Anterior cingulate cortex (tissue), 58 donors: ENCODE data around the gene CSF2.

Source experiments
- DNase-seq, 58 donors: peaks; one replicate each; lab custom pipeline; 2025; lab: John Stamatoyannopoulos, UW

CSF2 gene

DNA sequence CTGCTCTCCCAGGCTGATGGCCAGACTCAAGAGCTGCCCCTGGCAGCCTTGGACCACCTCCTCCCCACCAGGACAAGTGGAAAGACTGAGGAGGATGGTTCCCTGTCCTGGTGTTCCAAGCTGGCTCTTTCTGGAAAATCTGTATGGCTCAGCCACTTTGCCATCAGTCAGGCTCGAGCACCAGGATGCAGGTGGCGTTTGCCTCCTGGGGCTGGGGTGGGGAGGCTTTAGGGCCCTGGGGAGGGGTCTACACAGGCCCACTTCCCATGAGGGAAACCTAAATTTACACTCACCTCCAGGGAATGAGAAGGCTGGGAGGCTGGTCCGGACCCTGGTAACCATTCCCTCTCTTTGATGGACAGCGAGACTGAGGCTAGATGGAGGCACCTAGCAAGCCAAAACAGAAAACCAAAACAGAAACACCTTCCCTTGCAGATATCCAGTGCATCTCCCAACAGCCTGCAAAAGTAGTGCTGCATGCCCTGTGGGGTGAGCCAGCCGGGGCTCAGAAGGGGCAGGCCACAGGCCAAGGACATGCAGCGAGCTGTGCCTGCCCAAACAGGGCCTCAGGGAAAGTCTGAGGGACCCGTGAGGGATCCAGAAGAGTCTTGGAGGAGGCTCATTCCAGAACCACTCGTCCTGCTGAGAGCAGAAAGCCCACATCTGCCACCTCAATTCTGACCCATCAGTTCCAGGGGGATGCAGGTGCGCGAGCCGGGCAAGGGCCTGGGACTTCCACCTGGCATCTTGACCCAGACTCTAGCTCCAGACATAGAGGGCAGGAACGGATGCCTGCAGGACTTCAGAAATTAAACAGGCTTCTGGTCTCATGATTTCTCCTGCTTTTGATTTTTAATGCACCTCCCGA is 5.4 kb upstream of the CSF2 start:
- DNase-seq, result no peak

DNA sequence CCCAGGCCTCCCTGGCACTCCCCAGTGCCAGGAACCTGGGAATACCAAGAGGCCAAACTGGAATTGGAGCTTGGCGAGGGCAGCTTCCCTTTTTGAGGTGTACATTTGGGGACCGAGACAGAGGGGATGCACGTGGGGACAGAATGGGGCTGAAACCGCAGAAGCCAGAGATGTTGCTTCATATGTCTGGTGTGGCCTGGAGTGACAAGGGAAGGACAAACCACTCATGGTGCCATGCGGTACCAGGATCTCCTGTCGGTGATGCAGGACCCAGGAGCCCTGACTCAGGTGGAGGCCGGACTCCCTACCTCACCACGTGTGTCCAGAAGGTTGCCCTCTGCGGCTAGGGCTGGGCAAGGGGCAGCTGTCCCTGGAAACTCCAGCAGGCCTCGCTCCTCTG is 4.0 kb upstream of the CSF2 start:
- peak in 1 of 58 donors; percentile 23 for DNase-seq

DNA sequence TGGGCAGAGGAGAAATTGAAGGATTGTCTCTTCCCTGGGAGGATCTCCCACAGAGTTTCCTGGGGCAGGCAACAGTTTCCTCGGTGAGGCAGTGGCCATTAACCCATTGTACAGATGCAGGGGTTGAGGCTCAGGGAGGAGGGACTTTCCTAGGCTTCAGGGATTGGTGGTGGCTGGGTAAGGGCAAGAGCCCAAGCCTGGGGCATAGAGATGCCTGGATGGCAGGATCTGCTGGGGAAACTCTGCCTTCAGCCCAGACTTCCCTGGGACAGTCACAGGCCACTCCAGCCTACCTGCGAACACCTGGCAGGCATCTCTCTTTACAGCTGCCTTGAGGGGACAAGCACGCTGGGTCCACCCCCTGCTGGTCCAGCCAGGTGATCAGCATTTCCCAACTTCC is 3.6 kb upstream of the CSF2 start:
- no peak for DNase-seq

DNA sequence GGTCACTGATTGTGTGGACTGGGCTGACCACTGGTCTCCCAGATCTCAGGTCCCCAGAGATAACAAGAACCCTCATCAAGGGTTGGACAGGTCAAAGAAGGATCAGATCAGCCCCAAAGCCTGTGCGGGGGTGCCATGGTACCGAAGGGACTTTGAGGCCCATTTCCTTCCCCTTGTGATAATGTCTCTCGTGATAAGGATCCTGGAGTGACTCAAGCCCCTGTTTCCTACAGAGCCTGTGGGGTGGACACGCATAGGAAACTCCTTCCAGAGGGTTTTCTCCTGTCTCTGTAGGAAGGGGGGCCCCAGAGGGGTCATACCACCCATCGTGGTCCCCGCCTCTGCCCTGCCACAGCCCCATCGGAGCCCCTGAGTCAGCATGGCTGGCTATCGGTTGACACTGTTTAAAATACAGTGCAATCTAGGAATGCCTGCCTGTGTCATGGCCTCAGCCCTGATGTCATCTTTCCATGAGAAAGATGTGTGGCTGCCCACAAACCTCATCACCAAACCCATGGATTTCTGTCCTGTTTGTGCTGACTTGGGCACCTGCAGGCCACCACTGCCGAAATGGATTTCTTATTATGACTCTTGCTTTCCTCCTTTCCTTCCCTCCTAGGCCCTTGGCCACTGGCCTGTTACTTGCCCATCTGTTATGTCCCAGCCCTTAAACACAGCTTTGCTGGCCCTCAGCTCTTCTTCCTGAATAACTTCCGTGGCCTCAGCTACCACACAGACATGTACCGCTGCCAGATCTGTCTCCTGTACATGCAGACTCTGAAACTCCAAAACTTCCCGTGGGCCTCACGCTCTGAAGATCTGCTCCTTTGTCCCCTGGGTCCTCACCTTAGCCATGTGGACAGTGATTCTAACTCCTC is 2.9 kb upstream of the CSF2 start:
- no peak for DNase-seq

DNA sequence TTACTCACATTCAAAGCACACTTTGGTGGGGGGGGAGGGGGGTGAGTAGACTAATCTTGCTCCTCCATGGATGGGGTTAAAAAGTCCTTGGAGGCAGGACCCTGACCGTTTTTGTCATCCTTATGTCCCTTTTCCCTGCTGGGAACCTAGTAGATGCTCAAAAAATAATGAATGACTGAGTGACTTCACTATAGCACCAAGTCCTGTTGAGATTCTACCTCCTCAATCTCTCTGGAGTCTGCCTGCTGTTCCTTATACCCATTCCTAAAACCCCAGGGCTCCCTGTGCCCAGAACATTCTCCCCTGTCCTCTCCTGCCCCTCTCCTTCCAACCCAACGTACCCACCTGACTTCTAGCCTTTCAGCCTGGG is 2.3 kb upstream of the CSF2 start:
- no peak for DNase-seq

DNA sequence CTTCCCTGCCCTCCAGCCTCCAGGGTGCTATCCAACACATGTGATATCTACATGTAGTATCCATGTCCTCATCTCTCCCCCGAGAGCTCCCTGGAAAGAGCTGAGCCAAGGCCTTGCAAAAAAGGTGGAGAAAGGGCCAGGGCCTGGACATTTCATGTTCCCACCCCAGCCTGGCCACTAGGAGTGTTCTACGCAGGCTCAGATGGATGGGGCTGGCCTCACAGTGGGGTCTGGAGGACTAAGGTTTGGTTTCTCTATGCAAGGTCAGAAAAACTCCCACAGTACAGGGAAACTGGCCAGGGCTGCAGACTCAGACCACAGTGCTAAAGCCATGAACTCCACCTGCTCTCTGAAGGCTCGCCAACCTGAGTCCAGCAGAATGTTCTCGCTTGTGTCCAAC is 1.5 kb upstream of the CSF2 start:
- DNase-seq, result no peak

DNA sequence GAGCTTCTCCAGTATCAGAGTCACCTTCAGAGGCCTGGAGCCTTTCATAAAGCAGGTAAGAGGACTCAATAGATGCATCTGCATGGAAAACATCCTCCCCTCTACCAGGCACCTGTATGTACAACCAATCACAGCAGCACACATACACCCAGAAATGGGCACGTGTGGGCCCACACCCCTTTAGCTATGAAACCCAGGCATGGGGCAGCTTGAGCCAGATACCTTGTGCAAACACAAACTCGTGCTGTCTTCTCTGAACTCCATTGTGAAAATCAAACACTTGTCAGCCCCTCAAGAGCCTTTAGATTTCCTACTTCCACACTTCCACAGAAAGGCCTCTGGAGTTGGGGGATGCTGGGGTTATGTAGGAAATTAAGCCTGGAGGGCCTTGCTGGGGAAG is 1.1 kb upstream of the CSF2 start:
- DNase-seq, result no peak

DNA sequence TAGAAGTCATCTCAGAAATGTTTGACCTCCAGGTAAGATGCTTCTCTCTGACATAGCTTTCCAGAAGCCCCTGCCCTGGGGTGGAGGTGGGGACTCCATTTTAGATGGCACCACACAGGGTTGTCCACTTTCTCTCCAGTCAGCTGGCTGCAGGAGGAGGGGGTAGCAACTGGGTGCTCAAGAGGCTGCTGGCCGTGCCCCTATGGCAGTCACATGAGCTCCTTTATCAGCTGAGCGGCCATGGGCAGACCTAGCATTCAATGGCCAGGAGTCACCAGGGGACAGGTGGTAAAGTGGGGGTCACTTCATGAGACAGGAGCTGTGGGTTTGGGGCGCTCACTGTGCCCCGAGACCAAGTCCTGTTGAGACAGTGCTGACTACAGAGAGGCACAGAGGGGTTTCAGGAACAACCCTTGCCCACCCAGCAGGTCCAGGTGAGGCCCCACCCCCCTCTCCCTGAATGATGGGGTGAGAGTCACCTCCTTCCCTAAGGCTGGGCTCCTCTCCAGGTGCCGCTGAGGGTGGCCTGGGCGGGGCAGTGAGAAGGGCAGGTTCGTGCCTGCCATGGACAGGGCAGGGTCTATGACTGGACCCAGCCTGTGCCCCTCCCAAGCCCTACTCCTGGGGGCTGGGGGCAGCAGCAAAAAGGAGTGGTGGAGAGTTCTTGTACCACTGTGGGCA is 642 bp downstream of the CSF2 start:
- no peak for DNase-seq

DNA sequence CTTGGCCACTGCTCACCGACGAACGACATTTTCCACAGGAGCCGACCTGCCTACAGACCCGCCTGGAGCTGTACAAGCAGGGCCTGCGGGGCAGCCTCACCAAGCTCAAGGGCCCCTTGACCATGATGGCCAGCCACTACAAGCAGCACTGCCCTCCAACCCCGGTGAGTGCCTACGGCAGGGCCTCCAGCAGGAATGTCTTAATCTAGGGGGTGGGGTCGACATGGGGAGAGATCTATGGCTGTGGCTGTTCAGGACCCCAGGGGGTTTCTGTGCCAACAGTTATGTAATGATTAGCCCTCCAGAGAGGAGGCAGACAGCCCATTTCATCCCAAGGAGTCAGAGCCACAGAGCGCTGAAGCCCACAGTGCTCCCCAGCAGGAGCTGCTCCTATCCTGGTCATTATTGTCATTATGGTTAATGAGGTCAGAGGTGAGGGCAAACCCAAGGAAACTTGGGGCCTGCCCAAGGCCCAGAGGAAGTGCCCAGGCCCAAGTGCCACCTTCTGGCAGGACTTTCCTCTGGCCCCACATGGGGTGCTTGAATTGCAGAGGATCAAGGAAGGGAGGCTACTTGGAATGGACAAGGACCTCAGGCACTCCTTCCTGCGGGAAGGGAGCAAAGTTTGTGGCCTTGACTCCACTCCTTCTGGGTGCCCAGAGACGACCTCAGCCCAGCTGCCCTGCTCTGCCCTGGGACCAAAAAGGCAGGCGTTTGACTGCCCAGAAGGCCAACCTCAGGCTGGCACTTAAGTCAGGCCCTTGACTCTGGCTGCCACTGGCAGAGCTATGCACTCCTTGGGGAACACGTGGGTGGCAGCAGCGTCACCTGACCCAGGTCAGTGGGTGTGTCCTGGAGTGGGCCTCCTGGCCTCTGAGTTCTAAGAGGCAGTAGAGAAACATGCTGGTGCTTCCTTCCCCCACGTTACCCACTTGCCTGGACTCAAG is 1.5 kb downstream of the CSF2 start:
- DNase-seq, result no peak

DNA sequence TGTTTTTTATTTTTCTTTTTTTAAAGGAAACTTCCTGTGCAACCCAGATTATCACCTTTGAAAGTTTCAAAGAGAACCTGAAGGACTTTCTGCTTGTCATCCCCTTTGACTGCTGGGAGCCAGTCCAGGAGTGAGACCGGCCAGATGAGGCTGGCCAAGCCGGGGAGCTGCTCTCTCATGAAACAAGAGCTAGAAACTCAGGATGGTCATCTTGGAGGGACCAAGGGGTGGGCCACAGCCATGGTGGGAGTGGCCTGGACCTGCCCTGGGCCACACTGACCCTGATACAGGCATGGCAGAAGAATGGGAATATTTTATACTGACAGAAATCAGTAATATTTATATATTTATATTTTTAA is 2.1 kb downstream of the CSF2 start:
- no peak for DNase-seq

DNA sequence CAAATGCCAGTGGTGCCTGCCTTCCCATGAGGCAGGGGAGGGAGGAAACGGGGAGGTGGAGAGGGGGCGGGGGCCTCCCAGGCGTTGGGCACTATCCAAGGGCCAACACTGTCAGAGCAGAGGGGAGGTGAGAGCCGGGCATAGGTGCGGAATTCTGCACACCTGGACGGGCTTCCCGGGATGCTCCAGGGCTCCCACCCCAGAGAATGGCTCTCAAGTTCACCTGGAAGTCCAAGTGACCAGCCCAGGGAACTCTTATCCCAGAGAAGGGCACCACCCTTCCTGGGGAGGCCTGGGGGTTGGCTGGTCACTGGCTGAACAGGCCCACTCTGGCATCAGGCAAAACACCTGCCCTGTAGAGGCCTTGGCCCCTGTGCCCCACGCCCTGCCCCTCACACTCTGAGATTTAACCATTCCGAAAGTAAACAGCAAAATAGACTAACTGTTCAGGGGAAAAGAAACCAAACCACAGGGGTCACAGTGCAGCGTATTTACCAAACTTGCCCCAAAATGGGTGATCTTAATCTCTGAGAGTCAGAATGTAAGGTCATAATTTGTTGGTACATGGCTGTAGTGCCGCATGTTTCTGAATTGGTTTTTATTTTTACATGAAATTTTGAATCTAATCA is 2.7 kb downstream of the CSF2 start:
- DNase-seq, result no peak

DNA sequence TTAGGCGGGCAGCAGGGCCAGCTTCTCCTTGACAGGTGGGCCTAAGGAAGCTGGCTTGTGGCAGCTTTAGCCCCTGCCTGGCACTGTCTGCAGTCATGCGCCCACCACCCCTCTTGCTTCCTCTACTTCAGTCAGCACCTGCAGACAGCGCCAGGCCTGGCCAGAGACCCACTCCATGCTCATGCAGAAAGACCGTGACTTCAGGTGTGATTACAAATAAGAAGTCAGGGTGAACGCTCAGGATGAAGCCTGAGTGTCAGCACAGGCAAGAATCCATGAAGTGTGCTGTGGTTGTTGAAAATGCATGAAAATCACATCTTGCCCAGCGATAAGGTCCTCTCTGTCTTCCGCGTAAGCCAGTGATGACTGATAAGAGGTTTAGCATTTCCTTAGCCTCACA is 3.4 kb downstream of the CSF2 start:
- no peak for DNase-seq

DNA sequence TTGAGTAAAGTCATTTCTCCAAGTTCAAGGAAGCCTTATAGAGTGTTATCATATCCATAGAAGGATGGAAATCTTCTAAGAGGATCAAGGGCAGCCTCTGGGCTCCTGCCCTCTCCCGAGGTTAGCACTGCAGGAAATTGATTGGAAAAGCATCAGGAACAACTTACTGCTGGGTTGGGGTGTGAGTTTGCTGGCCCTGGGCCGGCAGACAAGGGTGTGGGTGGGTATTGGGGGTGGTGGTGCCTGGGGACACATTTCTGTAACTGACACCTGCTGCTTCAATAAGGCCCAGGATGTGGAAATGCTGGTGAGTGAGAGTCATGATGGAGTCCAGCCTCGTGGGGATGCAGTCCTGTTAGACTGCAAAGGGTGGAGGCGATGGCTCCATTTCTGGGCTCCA is 5.5 kb downstream of the CSF2 start:
- no peak for DNase-seq

DNA sequence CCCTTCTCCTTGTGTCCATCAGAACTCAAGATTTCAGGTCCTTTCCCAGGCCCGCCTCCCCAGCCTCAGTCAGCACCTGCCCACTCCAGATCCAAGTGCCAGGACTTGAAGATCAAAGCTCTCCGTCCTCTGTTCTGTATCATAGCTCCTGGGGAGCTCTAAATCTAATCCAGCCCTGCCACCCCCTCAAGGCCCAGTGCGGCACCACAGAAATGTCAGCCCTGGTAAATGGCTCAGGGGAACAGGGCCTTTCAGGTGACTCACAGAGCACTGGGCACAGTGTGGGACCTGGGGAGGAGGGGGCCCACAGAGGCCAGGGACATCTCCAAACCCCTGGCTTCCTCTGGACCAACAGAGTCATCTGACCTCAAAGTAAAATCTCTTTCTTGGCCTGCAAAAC is 6.0 kb downstream of the CSF2 start:
- no peak for DNase-seq

DNA sequence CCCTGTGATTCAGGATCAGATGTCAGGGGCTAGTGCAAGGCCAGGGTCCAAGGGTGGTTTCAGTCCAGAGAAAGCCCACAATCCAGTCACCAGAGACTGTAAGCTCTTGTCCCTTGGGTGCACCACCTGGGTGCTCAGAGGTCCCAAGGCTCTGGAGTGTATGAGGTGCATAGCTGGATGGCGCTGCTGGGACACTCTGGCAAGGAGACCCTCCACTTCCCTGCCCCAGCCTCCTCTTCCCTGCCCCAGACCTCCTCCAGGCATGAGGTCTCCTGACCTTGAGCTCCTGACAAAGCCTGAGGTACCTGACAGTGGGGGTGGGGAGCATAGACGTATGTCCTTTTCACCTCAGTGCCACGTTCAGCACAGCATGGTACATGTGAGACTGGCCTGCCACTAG is 7.0 kb downstream of the CSF2 start:
- DNase-seq, result no peak

DNA sequence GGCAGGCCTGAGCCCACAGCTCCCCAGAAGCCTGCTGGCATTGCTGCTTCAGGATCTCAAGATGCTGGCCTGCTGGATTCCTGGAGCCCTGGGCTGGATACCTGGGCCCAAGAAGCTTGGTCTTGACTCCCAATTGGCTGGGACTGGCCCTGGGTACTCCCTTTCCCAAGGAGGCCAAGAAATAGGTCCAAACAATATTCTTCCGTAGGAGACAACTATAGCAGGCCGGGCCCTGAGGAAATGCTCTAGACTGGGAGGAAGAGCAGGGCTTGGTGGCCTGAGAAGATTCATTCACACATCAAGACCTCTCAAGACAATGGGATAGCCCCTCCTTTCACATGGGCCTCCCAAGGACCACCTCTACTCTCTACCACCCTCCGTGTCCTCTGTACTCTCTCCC is 7.9 kb downstream of the CSF2 start:
- DNase-seq, result no peak

DNA sequence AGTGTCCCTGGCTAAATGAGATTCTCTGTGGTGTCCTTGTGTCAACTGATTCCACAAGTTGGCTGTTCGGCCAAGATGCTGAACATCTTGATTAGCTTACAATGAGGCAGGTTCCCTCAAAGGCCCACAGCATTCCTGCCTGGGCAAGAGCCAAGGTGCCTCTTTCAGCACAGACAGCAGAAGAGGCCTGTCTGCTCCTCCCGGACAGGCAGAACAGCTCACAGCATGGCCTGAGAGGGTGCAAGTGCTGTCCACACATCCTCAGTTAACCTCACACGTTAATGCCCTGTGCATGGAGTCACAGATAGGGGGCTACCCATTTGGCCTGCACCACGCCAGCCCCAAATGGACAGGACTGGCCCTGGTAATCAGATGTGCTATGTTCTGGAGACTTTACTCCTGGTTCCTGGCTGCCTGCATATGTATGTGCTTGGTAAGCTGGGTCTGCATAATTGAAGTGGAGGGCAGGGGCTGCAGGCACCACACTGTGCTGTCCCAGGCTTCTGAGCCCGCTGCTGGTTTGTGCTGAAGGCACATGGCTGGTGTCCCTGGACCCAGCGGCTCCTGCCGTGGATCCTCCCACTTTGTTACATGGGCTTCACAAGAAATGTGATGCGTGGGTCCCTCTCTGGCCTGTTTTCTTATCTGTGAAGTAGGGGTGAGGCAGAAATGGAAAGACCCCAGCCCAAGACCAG is 8.9 kb downstream of the CSF2 start:
- no peak for DNase-seq

DNA sequence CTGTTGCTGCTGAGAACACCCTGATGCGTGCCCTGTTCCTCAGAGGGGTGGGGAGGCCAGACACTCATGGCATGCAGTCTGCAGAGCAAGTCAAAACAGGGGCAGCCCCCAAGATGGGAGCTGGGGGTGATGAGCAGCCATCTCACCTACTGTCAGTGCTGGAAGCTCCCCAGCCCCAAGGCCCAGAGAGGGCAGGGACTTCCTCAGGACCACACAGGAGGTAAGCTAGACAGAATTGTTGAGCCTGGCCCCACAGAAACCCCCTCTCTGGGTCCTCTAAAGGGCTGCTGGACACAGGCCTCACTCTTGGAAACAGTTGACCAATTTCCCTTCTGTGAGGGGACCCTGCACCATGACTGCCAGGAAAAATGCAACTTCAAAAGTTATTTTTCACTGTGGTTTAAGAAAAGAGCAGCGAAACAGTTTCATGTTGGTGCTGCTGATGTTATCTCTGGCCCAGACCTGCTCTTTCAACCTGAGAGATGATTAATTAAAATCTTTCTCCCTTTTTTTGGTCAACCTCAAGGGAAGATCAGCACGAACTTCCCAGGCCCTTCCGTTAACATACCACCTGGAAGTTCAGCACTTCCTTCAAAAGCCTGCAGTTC is 9.6 kb downstream of the CSF2 start:
- DNase-seq, result no peak

DNA sequence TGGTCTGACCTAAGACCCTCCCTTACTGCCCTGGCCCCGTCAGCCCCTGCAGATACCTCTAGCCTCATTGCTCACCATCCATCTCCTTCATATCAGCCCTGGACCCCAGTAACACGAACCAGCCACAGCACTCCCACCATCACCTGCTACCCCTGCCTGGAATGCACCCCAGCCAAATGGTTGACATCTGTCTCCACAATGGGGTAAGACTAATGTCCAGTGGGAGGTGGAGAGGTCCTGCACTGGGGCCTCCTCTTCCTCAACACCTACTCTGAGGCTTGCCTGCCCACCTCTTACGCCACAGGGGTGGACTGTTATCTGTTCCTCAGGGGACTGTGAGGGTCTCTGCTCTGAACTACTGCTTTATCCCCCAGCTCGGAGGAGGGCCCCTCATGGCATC is 12.1 kb downstream of the CSF2 start:
- DNase-seq, result no peak
